Measurements from ENCODE around the gene SLC34A1. TPM values are rescaled to one million over a fixed set of nuclear protein-coding genes. Genes with fewer than 3 reads are reported as not detected.

SLC34A1 gene
- total and polyA plus RNA-seq, 2 of the 13 experiments (the other 11 are each of a cell fraction or from before 2014, with no cell fraction given): 0.03 to 0.20 TPM

DNA sequence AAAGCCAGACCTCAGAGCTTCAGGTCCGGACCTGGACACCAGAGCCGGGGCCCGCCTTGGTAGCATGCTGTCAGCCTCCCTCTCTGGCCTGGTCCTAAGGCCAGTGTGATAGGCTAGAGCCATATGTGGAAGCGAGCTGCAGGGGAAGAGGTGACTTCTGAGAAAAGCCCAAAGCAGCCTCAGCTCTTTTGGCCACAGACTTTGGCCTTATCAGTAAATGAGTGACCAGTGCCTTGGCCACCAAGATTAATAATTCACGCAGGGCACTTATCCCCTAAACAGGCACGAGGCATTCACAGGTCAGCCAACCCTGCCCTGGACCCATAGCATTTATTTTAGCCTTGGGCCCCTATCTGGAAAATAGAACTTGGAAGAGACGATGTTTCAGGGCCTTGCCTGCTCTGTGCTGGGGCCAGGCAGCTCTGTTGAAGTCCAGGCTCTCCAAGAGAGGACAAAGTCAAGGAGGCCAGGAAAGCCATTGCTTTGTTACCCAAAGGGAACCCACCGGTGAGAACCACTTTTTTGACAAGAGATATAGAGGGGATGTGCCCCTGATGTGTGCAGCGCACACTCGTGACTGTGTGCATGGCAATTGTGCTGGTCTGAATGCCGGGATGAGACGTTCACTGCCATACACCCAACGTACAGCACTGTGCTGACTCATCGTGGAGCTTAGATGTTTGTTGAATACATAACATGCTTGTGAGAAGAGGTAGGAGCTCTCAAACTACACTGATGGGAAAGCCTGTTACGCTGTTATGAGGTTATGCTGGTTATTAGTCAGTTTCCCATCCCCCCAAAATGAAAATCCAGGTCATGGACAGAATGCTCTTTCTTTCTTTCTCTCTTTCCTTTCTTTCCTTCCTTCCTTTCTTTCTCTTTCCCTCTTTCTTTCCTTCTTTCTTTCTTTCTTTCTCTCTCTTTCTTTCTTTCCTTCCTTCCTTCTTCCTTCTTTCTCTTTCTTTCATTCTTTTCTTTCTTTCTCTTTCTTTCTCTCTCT lies 5.0 kb upstream of the SLC34A1 start (continued):
- TF ChIP-seq FOXA1 (IDR thresholded peaks at IDR 0.05): no peak
- TF ChIP-seq FOXA1 (CRISPR knock-in tag; IDR thresholded peaks at IDR 0.05): peak; percentile 57
- TF ChIP-seq, protein P1, sequence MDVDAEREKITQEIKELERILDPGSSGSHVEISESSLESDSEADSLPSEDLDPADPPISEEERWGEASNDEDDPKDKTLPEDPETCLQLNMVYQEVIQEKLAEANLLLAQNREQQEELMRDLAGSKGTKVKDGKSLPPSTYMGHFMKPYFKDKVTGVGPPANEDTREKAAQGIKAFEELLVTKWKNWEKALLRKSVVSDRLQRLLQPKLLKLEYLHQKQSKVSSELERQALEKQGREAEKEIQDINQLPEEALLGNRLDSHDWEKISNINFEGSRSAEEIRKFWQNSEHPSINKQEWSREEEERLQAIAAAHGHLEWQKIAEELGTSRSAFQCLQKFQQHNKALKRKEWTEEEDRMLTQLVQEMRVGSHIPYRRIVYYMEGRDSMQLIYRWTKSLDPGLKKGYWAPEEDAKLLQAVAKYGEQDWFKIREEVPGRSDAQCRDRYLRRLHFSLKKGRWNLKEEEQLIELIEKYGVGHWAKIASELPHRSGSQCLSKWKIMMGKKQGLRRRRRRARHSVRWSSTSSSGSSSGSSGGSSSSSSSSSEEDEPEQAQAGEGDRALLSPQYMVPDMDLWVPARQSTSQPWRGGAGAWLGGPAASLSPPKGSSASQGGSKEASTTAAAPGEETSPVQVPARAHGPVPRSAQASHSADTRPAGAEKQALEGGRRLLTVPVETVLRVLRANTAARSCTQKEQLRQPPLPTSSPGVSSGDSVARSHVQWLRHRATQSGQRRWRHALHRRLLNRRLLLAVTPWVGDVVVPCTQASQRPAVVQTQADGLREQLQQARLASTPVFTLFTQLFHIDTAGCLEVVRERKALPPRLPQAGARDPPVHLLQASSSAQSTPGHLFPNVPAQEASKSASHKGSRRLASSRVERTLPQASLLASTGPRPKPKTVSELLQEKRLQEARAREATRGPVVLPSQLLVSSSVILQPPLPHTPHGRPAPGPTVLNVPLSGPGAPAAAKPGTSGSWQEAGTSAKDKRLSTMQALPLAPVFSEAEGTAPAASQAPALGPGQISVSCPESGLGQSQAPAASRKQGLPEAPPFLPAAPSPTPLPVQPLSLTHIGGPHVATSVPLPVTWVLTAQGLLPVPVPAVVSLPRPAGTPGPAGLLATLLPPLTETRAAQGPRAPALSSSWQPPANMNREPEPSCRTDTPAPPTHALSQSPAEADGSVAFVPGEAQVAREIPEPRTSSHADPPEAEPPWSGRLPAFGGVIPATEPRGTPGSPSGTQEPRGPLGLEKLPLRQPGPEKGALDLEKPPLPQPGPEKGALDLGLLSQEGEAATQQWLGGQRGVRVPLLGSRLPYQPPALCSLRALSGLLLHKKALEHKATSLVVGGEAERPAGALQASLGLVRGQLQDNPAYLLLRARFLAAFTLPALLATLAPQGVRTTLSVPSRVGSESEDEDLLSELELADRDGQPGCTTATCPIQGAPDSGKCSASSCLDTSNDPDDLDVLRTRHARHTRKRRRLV (CRISPR knock-in tag; IDR thresholded peaks at IDR 0.05): no peak
- no peak for TF ChIP-seq ZNF703 (CRISPR knock-in tag; IDR thresholded peaks at IDR 0.05; ENCODE audit: borderline replicate concordance)
- TF ChIP-seq, protein P2, sequence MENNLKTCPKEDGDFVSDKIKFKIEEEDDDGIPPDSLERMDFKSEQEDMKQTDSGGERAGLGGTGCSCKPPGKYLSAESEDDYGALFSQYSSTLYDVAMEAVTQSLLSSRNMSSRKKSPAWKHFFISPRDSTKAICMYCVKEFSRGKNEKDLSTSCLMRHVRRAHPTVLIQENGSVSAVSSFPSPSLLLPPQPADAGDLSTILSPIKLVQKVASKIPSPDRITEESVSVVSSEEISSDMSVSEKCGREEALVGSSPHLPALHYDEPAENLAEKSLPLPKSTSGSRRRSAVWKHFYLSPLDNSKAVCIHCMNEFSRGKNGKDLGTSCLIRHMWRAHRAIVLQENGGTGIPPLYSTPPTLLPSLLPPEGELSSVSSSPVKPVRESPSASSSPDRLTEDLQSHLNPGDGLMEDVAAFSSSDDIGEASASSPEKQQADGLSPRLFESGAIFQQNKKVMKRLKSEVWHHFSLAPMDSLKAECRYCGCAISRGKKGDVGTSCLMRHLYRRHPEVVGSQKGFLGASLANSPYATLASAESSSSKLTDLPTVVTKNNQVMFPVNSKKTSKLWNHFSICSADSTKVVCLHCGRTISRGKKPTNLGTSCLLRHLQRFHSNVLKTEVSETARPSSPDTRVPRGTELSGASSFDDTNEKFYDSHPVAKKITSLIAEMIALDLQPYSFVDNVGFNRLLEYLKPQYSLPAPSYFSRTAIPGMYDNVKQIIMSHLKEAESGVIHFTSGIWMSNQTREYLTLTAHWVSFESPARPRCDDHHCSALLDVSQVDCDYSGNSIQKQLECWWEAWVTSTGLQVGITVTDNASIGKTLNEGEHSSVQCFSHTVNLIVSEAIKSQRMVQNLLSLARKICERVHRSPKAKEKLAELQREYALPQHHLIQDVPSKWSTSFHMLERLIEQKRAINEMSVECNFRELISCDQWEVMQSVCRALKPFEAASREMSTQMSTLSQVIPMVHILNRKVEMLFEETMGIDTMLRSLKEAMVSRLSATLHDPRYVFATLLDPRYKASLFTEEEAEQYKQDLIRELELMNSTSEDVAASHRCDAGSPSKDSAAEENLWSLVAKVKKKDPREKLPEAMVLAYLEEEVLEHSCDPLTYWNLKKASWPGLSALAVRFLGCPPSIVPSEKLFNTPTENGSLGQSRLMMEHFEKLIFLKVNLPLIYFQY (CRISPR knock-in tag; IDR thresholded peaks at IDR 0.05; ENCODE audit: borderline replicate concordance): peak; percentile 72
- peak; percentile 79 for TF ChIP-seq SP4 (CRISPR knock-in tag; IDR thresholded peaks at IDR 0.05)
- peak; percentile 33; the same call in 1 of the 2 replicates for TF ChIP-seq GZF1 (CRISPR knock-in tag; IDR thresholded peaks at IDR 0.05)
- peak; percentile 33 for TF ChIP-seq ONECUT2 (CRISPR knock-in tag; IDR thresholded peaks at IDR 0.05)
- peak; percentile 72 for TF ChIP-seq ZNF205 (CRISPR knock-in tag; IDR thresholded peaks at IDR 0.05)
- 0 out of 2 replicates have a peak, but pooled peaks have one; percentile 35 for TF ChIP-seq LCORL (IDR thresholded peaks at IDR 0.05)
- TF ChIP-seq LCORL (CRISPR knock-in tag; IDR thresholded peaks at IDR 0.05): peak; percentile 84
- TF ChIP-seq, protein P3, sequence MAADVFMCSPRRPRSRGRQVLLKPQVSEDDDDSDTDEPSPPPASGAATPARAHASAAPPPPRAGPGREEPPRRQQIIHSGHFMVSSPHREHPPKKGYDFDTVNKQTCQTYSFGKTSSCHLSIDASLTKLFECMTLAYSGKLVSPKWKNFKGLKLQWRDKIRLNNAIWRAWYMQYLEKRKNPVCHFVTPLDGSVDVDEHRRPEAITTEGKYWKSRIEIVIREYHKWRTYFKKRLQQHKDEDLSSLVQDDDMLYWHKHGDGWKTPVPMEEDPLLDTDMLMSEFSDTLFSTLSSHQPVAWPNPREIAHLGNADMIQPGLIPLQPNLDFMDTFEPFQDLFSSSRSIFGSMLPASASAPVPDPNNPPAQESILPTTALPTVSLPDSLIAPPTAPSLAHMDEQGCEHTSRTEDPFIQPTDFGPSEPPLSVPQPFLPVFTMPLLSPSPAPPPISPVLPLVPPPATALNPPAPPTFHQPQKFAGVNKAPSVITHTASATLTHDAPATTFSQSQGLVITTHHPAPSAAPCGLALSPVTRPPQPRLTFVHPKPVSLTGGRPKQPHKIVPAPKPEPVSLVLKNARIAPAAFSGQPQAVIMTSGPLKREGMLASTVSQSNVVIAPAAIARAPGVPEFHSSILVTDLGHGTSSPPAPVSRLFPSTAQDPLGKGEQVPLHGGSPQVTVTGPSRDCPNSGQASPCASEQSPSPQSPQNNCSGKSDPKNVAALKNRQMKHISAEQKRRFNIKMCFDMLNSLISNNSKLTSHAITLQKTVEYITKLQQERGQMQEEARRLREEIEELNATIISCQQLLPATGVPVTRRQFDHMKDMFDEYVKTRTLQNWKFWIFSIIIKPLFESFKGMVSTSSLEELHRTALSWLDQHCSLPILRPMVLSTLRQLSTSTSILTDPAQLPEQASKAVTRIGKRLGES (CRISPR knock-in tag; IDR thresholded peaks at IDR 0.05; ENCODE audit: borderline replicate concordance): peak; percentile 86; the same call in 1 of the 2 replicates
